Measurements from ENCODE around the gene TMEM25. TPM values are rescaled to one million over a fixed set of nuclear protein-coding genes. Genes with fewer than 3 reads are reported as not detected.
A peak's percentile ranks its signal among the peaks of the same experiment; 100 is the strongest.
"Not testable (repeated sequence)": the region's sequence is repeated elsewhere in the genome, so short reads cannot be mapped to it uniquely, and the experiment has no call there.

The TMEM25 gene
- total RNA-seq, 1 donor from 2014 or later, result 47.3 TPM

DNA sequence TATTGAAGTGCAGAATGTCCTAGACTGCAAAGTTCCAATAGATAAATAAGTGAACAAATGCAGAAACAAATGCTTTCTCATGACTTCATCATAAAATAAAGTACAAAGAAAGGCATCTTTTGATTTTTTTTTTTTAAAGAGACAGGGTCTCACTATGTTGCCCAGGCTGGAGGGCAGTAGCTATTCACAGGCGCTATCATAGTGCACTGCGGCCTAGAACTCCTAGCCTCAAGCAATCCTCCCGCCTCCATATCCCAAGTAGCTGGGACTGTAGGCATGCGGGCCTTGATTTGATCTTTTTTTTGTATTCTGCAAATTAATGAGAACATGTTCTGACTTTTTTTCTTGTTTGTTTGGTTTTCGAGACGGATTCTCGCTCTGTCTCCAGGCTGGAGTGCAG lies 43.6 kb downstream of the TMEM25 start:
- no peaks in the 10 kb centered on the region for H3K27me3 Mint-ChIP-seq
- peaks cover 39% of the 10 kb centered on the region for H3K4me1 Mint-ChIP-seq (ENCODE audit: unreplicated experiment)
- DNase-seq (ENCODE audit: extremely low spot score, unreplicated experiment), result no peak
- TF ChIP-seq, protein P1, sequence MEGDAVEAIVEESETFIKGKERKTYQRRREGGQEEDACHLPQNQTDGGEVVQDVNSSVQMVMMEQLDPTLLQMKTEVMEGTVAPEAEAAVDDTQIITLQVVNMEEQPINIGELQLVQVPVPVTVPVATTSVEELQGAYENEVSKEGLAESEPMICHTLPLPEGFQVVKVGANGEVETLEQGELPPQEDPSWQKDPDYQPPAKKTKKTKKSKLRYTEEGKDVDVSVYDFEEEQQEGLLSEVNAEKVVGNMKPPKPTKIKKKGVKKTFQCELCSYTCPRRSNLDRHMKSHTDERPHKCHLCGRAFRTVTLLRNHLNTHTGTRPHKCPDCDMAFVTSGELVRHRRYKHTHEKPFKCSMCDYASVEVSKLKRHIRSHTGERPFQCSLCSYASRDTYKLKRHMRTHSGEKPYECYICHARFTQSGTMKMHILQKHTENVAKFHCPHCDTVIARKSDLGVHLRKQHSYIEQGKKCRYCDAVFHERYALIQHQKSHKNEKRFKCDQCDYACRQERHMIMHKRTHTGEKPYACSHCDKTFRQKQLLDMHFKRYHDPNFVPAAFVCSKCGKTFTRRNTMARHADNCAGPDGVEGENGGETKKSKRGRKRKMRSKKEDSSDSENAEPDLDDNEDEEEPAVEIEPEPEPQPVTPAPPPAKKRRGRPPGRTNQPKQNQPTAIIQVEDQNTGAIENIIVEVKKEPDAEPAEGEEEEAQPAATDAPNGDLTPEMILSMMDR (conservative IDR thresholded peaks at IDR 0.05), result no peak
- no peak overlapping the region for H3K27ac Mint-ChIP-seq
- H3K4me3 Mint-ChIP-seq, result peak overlapping the region; percentile 74
- no peaks in the 10 kb centered on the region for H3K9me3 Mint-ChIP-seq
- peaks cover 4% of the 10 kb centered on the region for H3K36me3 Mint-ChIP-seq

DNA sequence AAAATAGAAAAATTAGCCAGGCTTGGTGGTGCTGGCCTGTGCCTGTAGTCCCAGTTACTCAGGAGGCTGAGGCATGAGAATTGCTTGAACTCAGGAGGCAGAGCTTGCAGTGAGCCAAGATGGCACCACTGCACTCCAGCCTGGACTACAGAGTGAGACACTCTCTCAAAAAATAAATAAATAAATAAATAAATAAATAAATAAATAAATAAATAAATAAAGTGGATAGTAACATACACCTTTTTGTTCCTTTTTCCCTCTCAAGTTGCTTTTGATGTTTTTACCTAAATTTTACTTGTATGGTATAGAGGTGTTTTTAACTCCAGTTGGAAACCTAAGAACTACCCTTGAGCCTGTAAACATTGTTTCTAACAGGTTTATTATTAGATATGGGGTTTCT lies 47.0 kb downstream of the TMEM25 start:
- not testable (repeated sequence) for H3K4me3 Mint-ChIP-seq; H3K27me3 Mint-ChIP-seq; H3K27ac Mint-ChIP-seq; H3K36me3 Mint-ChIP-seq; H3K9me3 Mint-ChIP-seq; DNase-seq (ENCODE audit: extremely low spot score, unreplicated experiment)
- peaks cover 33% of the 10 kb centered on the region for H3K4me1 Mint-ChIP-seq (ENCODE audit: unreplicated experiment)

DNA sequence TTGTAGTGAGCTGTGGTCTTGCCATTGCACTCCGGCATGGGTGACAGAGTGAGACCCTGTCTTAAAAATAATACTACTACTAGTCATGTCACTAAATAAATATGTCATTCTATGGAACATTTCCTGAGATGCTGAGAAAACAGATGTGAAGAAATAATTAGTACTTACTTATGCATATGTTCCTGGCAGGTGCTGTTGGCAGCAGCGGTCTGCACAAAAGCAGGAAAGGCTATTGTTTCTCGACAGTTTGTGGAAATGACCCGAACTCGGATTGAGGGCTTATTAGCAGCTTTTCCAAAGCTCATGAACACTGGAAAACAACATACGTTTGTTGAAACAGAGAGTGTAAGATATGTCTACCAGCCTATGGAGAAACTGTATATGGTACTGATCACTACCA lies 50.1 kb downstream of the TMEM25 start:
- TF ChIP-seq, protein P1 (conservative IDR thresholded peaks at IDR 0.05), result no peak
- H3K36me3 Mint-ChIP-seq, result peaks cover 20% of the 10 kb centered on the region
- no peaks in the 10 kb centered on the region for H3K27me3 Mint-ChIP-seq
- H3K4me1 Mint-ChIP-seq (ENCODE audit: unreplicated experiment), result peaks cover 10% of the 10 kb centered on the region
- no peaks in the 10 kb centered on the region for H3K9me3 Mint-ChIP-seq
- no peak for DNase-seq (ENCODE audit: extremely low spot score, unreplicated experiment)
- no peak overlapping the region for H3K4me3 Mint-ChIP-seq
- H3K27ac Mint-ChIP-seq, result no peak overlapping the region

Other genes starting within 250 kb of the TMEM25 start
- not detected in 2 replicates for gene CD3E, start 226.5 kb upstream of the TMEM25 start, total RNA-seq (ENCODE audit: low replicate concordance)
- gene CD3D, start 188.5 kb upstream of the TMEM25 start, total RNA-seq (ENCODE audit: low replicate concordance), result not detected in 2 replicates
- gene CD3G, start 186.8 kb upstream of the TMEM25 start, total RNA-seq (ENCODE audit: low replicate concordance), result 0.21 TPM in 1 of 2 replicates, not detected in the other
- gene UBE4A, start 171.6 kb upstream of the TMEM25 start, total RNA-seq (ENCODE audit: low replicate concordance), result 42.5 and 43.6 TPM in 2 replicates
- gene ATP5MG, start 129.6 kb upstream of the TMEM25 start, total RNA-seq (ENCODE audit: low replicate concordance), result 207 and 263 TPM in 2 replicates
- 45.5 and 71.1 TPM in 2 replicates for gene KMT2A, start 94.7 kb upstream of the TMEM25 start, total RNA-seq (ENCODE audit: low replicate concordance)
- 1.6 and 1.8 TPM in 2 replicates for gene TTC36, start 3.7 kb upstream of the TMEM25 start, total RNA-seq (ENCODE audit: low replicate concordance)
- 18.9 and 28.7 TPM in 2 replicates for gene IFT46, start 34.7 kb downstream of the TMEM25 start, total RNA-seq (ENCODE audit: low replicate concordance)
- 139 and 175 TPM in 2 replicates for gene ARCN1, start 41.2 kb downstream of the TMEM25 start, total RNA-seq (ENCODE audit: low replicate concordance)
- gene PHLDB1, start 76.4 kb downstream of the TMEM25 start, total RNA-seq (ENCODE audit: low replicate concordance), result 21.2 and 63.1 TPM in 2 replicates
- 0.33 and 0.41 TPM in 2 replicates for gene TREH, start 148.5 kb downstream of the TMEM25 start, total RNA-seq (ENCODE audit: low replicate concordance)

Data from type B pancreatic cell (in vitro differentiated cells).